Sigmoid colon (tissue), 7 donors: Measurements from ENCODE around the gene KIF23. TPM values are rescaled to one million over a fixed set of nuclear protein-coding genes. Genes with fewer than 3 reads are reported as not detected.

Experiments
- DNase-seq: peaks from one replicate; pipeline ENCODE4 v3.0.0-alpha.2; 2019
- H3K27ac ChIP-seq, 4 donors: fragments of 200-600 bp; sonication (generic); one replicate each; pipeline ENCODE4 v1.5.1; 2016 to 2019; ENCODE audit warnings: mild to moderate bottlenecking in 1 of 4
- H3K27me3 ChIP-seq, 3 donors: fragments of 200-600 bp; sonication (generic); one replicate each; pipeline ENCODE4 v1.5.1; 2019; ENCODE audit warnings: mild to moderate bottlenecking in 1 of 3
- H3K36me3 ChIP-seq, 4 donors: fragments of 200-600 bp; sonication (generic); one replicate each; pipeline ENCODE4 v1.5.1; 2016 to 2019
- H3K4me1 ChIP-seq, 4 donors: fragments of 200-600 bp; sonication (generic); one replicate each; pipeline ENCODE4 v1.5.1; 2017 to 2019
- H3K4me3 ChIP-seq, 4 donors: fragments of 200-600 bp; sonication (generic); one replicate each; pipeline ENCODE4 v1.5.1; 2017 to 2019; ENCODE audit warnings: mild to moderate bottlenecking in 2 of 4, moderate library complexity in 1 of 4
- H3K9me3 ChIP-seq, 4 donors: fragments of 200-600 bp in 3 of 4; sonication (generic) in 3 of 4; one replicate each; pipeline versions ENCODE4 v1.5.1 to v1.6.1; 2013 to 2019
- EP300 ChIP-seq, 4 donors: sonication (generic); formaldehyde crosslinking; IDR thresholded peaks; one replicate each; pipeline ENCODE4 v1.6.1; 2017; ENCODE audit warnings: antibody characterized with exemption in 4 of 4
- POLR2A ChIP-seq, 2 donors: fragments of 450-650 bp; IDR thresholded peaks; one replicate each; pipeline ENCODE4 v1.6.1; 2016; ENCODE audit warnings: antibody characterized with exemption in 2 of 2, mild to moderate bottlenecking in 2 of 2, moderate library complexity in 2 of 2
- POLR2AphosphoS5 ChIP-seq, 4 donors: sonication (generic); formaldehyde crosslinking; IDR thresholded peaks; one replicate each; pipeline ENCODE4 v1.6.1; 2017; ENCODE audit warnings: antibody characterized with exemption in 4 of 4
- WGBS, 2 donors: extraction: QIAGEN DNeasy Blood & Tissue Kit; methylation state at CpG; one replicate each; pipeline ENCODE4 v1.1.7; 2013; 5-methylcytosine and 5-hydroxymethylcytosine counted together
- intact Hi-C: fragments of 100-400 bp; cut with DNase I; formaldehyde crosslinking; loops from one replicate; pipeline ENCODE4 v1.15.1; 2023
- polyA plus RNA-seq, 3 donors: library from polyadenylated mRNA; stranded (reverse); fragments of 200-250 nt; gene quantifications; one replicate each; pipeline ENCODE4 v1.2.3, GENCODE V29; 2013
- total RNA-seq, 4 donors: library from RNA; depleted of rRNA; stranded (reverse); fragments of >200 nt; gene quantifications; one replicate each; pipeline ENCODE4 v1.1.0, GENCODE V29; 2016
- TF ChIP-seq, protein P1 (sequence below), 4 experiments: fragments of 450-650 bp in 3 of 4; fragments of 200-600 bp in 1 of 4; IDR thresholded peaks; one replicate each; pipeline ENCODE4 v1.5.1; 2016 to 2019; ENCODE audit warnings: antibody characterized with exemption in 4 of 4, mild to moderate bottlenecking in 3 of 4, moderate library complexity in 2 of 4
- donor health status: healthy with polysubstance abuse.
- donor health status: Bipolar disorder and iron deficiency.
- donor health status: healthy.

KIF23 gene
- total and polyA plus RNA-seq, 7 donors: 0.16 to 10.8 (median 2.1) TPM

- H3K27ac ChIP-seq: no peak overlapping the region
- WGBS, 2 donors: 91 to 95% methylated on average over 3 of the region's 3 CpGs
- intact Hi-C loops: no loop called here
- H3K4me1 ChIP-seq: peaks cover 0 to 15% (median 3%) of the 10 kb centered on the region in 4 donors
- TF ChIP-seq EP300 (IDR thresholded peaks at IDR 0.05): no peak
- no peak for TF ChIP-seq POLR2AphosphoS5 (IDR thresholded peaks at IDR 0.05)
- TF ChIP-seq POLR2A (IDR thresholded peaks at IDR 0.05): no peak
- H3K27me3 ChIP-seq: no peaks in the 10 kb centered on the region
- no peak overlapping the region for H3K4me3 ChIP-seq
- H3K9me3 ChIP-seq: no peaks in the 10 kb centered on the region
- H3K36me3 ChIP-seq: no peaks in the 10 kb centered on the region
- DNase-seq: no peak
Observed at GRCh38 chr15:69407719-69408400, 6.3 kb upstream of the KIF23 start.

DNA sequence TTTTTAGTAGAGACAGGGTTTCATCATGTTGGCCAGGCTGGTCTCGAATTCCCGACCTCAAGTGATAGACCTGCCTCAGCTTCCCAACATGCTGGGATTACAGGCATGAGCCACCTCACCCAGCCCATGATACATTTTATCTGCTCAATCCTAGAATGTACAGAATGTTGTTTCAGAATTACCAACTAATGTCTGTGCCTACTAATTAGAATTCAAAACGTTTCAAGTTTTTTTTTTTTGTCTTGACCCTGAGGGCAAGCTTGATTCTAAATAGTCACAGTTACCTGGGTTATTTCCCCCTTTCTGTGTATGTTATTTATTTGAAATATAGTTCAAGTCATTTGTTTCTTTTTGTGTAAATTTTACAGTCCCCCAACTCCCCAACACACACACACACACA, 5.3 kb upstream of the KIF23 start:
- 77 to 83% methylated on average over 3 of the region's 3 CpGs for WGBS, 2 donors
- Histone ChIP-seq H3K9me3 (no peaks in the 10 kb centered on the region), H3K27me3 (no peaks in the 10 kb centered on the region), H3K36me3 (no peaks in the 10 kb centered on the region), H3K4me3 (no peak overlapping the region), H3K27ac (no peak overlapping the region), H3K4me1 (peaks cover 0 to 16% (median 2%) of the 10 kb centered on the region in 4 donors)
- intact Hi-C loops: no loop called here
- no peak for TF ChIP-seq EP300 (IDR thresholded peaks at IDR 0.05)
- no peak for TF ChIP-seq POLR2A (IDR thresholded peaks at IDR 0.05)
- TF ChIP-seq POLR2AphosphoS5 (IDR thresholded peaks at IDR 0.05): no peak
- TF ChIP-seq, protein P1, sequence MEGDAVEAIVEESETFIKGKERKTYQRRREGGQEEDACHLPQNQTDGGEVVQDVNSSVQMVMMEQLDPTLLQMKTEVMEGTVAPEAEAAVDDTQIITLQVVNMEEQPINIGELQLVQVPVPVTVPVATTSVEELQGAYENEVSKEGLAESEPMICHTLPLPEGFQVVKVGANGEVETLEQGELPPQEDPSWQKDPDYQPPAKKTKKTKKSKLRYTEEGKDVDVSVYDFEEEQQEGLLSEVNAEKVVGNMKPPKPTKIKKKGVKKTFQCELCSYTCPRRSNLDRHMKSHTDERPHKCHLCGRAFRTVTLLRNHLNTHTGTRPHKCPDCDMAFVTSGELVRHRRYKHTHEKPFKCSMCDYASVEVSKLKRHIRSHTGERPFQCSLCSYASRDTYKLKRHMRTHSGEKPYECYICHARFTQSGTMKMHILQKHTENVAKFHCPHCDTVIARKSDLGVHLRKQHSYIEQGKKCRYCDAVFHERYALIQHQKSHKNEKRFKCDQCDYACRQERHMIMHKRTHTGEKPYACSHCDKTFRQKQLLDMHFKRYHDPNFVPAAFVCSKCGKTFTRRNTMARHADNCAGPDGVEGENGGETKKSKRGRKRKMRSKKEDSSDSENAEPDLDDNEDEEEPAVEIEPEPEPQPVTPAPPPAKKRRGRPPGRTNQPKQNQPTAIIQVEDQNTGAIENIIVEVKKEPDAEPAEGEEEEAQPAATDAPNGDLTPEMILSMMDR (IDR thresholded peaks at IDR 0.05): no peak
- DNase-seq: no peak

GRCh38 chr15:69410248-69410874, 3.8 kb upstream of the KIF23 start:
- Histone ChIP-seq H3K4me1 (peaks cover 0 to 27% (median 9%) of the 10 kb centered on the region in 4 donors), H3K9me3 (no peaks in the 10 kb centered on the region), H3K27ac (no peak overlapping the region), H3K4me3 (no peak overlapping the region), H3K36me3 (no peaks in the 10 kb centered on the region), H3K27me3 (no peaks in the 10 kb centered on the region)
- DNase-seq: no peak
- intact Hi-C loops: loop anchor here (5.0 kb wide), 1 partner anchor 42 kb away; the partner anchor contains the start of gene RPLP1
- TF ChIP-seq POLR2AphosphoS5 (IDR thresholded peaks at IDR 0.05): no peak
- TF ChIP-seq EP300 (IDR thresholded peaks at IDR 0.05): no peak
- no peak for TF ChIP-seq POLR2A (IDR thresholded peaks at IDR 0.05)
- TF ChIP-seq, protein P1 (IDR thresholded peaks at IDR 0.05): no peak
- WGBS, 2 donors: 62 to 70% methylated on average over 9 of the region's 9 CpGs

DNA sequence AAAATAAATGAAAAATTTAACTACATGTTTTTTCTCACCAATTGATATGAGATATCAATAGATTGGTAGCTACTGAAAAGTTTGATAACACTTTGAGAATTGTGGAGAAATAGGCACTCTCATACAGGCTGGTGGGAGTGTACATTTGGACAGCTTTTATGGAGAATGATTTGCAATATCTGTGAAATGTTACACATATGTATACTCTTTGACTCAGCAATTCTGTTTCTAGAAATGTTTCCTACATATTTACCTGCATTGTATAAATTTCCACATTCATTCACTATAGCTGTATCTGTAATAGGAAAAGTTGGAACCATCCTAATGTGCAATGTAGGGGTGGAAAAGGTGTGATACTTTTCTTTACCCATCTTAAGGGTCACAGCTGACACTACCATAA, 1.9 kb upstream of the KIF23 start:
- Histone ChIP-seq H3K4me3 (no peak overlapping the region), H3K27ac (no peak overlapping the region), H3K36me3 (no peaks in the 10 kb centered on the region), H3K9me3 (no peaks in the 10 kb centered on the region), H3K27me3 (no peaks in the 10 kb centered on the region), H3K4me1 (peaks cover 0 to 27% (median 9%) of the 10 kb centered on the region in 4 donors)
- DNase-seq: no peak
- TF ChIP-seq POLR2AphosphoS5 (IDR thresholded peaks at IDR 0.05) (no peak), POLR2A (IDR thresholded peaks at IDR 0.05) (no peak), EP300 (IDR thresholded peaks at IDR 0.05) (no peak)
- TF ChIP-seq, protein P1 (IDR thresholded peaks at IDR 0.05): no peak
- intact Hi-C loops: loop anchor here (5.0 kb wide), 1 partner anchor 40 kb away; the partner anchor contains the start of gene RPLP1

DNA sequence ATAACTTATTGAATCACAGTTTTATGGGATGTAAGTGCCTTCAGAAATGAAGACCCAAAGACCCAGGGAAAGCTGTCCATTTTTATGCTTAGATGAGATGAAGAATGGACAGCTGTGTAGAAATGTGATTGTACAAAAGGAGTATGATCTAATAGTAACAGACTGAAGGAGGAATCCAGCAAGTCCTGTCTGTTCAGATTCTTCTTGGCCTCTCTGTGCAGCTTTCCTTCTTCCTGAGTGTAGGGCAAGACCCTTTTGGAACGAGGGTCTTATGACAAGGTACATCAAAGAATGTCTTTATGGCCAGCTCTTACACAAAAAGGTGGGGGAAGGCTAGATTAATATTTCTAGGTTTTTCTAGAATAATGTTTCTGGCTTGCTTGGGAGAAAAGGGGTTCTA, 1.4 kb upstream of the KIF23 start:
- no peaks in the 10 kb centered on the region for H3K9me3 ChIP-seq
- TF ChIP-seq EP300 (IDR thresholded peaks at IDR 0.05) (no peak), POLR2A (IDR thresholded peaks at IDR 0.05) (no peak), POLR2AphosphoS5 (IDR thresholded peaks at IDR 0.05) (no peak)
- TF ChIP-seq, protein P1 (IDR thresholded peaks at IDR 0.05): no peak
- H3K4me3 ChIP-seq: no peak overlapping the region
- no peak overlapping the region for H3K27ac ChIP-seq
- peaks cover 0 to 27% (median 9%) of the 10 kb centered on the region in 4 donors for H3K4me1 ChIP-seq
- H3K36me3 ChIP-seq: no peaks in the 10 kb centered on the region
- H3K27me3 ChIP-seq: no peaks in the 10 kb centered on the region
- 63 to 84% methylated on average over 1 of the region's 1 CpG for WGBS, 2 donors
- no peak for DNase-seq
- intact Hi-C loops: loop anchor here (5.0 kb wide), 1 partner anchor 40 kb away; the partner anchor contains the start of gene RPLP1
